CD1c-positive myeloid dendritic cell (primary cell): ENCODE measurements around the gene EYA2.
"Not testable (repeated sequence)": the region's sequence is repeated elsewhere in the genome, so short reads cannot be mapped to it uniquely, and the experiment has no call there.

ENCODE experiments used
- DNase-seq: peaks from one replicate; pipeline ENCODE4 v3.0.0-alpha.2; 2016; ENCODE audit errors: extremely low spot score

EYA2 gene

GRCh38 chr20:46894971-46895905 is 595 bp downstream of the EYA2 start:
- no peak for DNase-seq

- no peak for DNase-seq
Measured at GRCh38 chr20:46895906-46896242, 1.2 kb downstream of the EYA2 start.

DNA sequence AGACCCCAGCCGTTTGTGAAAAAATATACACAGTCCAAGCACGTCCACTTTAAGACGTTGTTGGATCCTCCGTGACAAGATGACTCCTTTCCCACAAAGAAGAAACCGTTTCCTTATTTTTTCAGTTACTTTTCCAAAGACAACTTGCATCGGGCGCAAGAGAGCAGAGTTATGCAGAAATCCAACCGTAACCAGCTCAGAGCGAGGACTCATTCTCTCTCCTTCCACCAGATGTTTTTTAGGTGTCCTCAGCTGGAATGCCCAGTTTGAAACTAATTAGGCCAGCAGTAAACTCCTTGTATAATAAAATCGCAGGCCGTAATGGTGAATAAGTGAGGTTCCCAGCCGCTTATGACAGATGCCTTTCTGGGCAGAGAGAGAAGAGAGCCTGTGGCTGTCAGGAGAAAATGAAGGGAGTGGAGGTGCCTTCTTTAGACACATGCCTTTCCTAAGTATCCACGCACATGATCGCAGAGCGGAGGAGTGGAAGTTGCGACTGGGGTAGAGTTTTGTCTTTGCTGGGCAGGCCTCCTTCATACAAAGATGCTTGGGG is 2.8 kb downstream of the EYA2 start:
- DNase-seq: no peak

GRCh38 chr20:46898423-46898822 is 3.8 kb downstream of the EYA2 start:
- no peak for DNase-seq

- DNase-seq: no peak
Measured at GRCh38 chr20:46899621-46900020, 5.0 kb downstream of the EYA2 start.

DNA sequence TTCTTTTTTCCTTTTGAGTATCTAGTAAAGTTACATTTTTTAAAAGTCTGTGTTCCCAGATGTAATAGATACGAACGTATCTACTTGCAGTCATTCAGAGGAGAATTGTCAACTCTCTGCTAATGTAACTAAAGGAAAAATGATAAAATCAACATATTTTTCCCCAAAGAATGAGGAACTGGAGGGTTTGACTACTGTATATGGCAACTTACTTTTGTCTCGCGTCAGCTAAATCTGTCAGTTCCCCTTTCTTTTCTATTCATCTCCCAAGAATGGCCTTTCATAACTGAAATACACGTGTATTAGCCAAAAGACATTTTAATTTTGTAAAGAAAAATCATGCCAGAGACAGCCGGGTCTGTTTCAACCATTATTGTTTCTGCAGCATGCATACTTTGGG is 5.4 kb downstream of the EYA2 start:
- peak; percentile 22 for DNase-seq

- no peak for DNase-seq
Measured at GRCh38 chr20:46900826-46901225, 6.2 kb downstream of the EYA2 start.

DNA sequence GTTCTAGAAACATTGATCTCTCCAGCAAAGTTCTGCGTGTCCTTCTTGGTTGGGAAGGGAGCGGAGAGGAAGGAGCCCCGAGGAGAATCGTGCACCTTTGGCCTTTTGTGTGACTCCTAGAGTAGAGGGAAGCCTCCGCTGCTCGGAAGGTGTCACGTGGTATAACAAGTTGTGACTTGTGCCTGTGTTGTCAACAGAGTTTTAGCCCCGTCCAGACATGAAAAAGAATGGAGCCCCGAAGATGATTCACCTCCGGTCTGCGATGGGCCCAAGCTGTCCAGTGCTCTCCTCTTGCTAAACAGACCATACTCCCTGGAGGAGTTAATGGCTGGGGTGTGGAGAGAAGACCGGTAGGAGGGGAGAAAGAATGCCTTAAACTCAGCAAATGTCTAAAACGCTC is 7.0 kb downstream of the EYA2 start:
- DNase-seq: no peak

GRCh38 chr20:46903256-46903655 is 8.6 kb downstream of the EYA2 start:
- DNase-seq: no peak

DNA sequence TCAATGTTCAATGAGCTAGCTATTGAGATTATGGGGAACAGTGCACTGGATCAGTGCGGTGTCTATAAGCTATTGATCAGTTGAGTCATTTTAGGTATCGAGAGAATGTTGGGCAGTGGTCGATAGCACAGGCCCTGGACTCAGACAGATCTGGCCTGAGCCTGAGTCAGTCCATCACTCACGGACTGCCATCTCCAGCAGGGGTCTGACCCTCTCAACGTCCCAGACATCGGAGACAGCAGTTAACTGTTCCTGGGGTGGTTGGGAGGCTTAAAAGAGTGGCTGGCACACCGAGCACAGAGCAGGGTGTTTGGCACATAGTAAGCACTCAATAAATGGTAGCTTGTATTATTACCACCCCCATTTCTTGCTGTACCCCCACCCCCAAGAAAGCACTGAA is 9.3 kb downstream of the EYA2 start:
- no peak for DNase-seq

DNA sequence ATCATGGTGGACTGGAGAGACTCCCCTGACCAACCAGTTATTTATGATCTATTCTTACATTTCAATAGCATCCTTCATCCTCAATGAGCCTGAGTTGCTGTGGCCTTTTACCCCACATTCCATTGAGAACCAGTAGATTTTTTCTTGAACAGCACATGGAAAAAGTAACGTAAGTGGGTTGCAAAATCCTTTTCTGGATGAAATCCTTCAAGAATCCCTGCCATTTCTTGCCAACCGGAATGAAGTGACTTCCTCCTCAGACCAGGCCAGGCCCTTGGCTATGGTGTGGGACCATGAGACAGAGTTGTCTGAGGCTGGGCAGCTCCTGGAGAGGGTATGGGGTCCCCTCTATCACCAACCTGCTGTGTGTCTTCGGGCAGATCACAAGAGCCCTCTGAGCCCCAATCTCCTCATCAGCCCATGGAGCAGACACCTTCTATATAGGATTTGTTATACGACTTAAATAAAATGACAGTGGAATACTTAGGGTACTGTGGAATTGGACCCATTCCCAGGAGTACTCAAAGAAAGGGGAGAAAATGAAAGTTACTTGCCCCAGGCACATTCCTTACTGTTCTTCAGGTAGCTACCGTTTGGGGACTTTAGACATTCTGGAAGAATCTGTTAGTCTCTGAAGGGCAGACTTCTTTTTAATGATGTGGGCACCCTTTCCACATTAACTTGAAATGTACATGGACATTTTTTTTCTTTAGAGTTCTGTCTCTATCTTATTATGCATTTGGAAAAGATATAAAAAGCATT is 10.9 kb downstream of the EYA2 start:
- no peak for DNase-seq

GRCh38 chr20:46913329-46914044 is 18.8 kb downstream of the EYA2 start:
- no peak for DNase-seq

DNA sequence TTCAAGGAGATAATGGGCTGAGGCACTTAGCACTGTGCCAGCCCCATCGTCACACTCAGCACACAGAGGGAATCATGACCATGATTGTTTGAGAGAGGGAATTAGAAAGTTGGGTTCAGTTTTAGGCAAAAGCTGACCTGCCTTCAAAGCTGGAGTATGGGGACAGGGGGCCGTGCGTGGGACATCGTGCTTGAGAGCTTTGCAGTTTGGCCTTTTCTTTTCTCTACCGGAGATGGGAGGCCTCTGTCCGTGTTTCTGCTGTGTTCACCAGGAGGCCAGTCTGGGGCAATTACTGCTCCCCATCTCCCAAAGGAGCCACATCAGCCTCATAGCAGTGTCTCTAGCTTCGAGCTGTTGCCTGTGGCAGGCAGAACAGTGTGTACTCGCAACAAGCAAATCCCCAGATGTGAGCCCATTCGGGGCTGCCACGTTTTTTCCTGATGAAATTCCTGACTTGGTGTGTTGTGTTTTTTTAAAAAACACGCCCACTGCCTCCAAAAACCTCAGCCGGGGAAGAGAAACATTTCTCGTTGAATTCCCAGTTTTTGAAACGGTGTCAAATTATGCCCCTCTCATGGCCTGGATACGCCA is 20.2 kb downstream of the EYA2 start:
- no peak for DNase-seq

DNA sequence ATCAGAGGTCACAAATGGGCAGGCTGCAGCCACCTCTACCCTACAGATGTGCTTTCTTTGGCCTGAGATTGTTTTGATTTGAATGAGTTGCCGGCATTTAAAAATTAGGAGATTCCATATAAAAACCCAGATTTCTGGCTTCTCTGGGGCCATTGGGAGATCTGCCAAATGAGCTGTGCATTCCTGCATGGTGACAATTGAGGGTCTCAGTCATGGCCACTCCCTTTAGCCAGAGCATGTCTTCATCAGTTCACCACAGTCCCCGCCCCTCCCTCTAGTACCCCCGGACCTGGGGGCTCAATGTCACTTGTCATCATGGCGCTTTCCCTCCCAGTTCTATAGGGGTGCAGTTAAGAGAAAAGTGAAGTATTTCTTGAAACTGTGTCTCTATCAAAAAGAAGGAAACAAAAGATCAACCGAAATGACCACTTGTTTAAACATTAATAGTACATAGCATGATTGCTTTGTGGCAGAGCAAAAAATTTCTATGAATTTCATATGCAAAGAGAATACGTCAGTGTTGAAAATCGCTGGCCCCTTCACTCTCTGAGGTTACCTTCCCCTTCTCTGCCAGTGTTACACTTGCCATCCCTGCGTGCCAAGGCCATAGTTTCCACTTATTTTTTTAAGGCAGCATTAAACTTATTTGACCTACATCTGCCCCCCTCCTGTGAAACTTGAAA is 21.1 kb downstream of the EYA2 start:
- DNase-seq: no peak

DNA sequence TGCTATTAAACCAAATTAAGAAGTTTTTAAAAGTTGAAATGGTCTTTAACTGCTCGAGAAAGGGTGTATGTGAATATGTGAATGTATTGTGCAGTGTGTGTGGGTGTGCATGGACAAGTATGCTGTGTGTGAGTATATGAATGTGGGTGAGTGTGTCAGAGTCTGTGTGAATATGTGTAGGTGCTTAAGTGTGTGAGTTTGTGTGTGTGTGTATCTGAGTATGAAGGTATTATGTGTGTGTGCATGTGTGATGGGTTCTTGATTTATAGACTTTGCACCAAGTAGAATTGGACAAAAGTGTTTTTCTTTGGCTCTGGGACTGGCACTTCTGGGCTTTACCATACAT is 21.6 kb downstream of the EYA2 start:
- DNase-seq: no peak

DNA sequence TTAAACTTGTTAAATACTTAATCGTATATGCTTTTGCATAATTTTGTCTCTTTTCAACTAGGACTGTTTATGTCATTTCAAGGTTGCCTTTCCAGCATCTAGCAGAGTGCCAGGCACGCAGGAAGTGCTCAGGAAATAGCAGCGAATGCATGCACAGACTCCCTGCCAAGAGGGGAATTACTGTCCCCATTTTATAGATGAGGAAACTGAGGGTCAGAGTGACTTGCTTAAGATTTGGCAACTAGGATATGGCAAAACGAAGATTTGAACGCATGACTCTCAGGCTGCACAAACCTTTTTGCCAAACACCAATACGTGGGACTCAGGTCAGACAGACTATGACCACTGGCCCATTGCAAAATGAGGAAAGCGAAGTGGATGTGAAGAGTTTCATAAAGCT is 22.5 kb downstream of the EYA2 start:
- DNase-seq: no peak

DNA sequence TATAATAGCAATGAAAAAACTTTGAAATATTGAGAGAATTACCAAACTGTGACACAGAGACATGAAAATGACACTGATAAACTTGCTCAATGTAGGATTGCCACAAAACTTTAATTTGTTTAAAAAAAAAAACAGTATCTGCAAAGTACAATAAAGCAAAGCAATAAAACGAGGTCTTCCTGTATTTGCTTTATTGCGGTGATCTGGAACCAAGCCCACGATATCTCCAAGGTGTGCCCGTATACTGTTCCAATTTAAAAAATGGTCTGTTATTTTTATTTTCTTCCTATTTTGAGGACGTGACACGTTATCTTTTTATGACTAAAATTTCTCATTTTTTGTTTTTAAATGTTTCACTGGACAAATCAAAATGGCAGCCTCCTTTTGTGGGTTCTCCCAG is 25.5 kb downstream of the EYA2 start:
- no peak for DNase-seq

GRCh38 chr20:46922841-46923240 is 28.2 kb downstream of the EYA2 start:
- DNase-seq: not testable (repeated sequence)

DNA sequence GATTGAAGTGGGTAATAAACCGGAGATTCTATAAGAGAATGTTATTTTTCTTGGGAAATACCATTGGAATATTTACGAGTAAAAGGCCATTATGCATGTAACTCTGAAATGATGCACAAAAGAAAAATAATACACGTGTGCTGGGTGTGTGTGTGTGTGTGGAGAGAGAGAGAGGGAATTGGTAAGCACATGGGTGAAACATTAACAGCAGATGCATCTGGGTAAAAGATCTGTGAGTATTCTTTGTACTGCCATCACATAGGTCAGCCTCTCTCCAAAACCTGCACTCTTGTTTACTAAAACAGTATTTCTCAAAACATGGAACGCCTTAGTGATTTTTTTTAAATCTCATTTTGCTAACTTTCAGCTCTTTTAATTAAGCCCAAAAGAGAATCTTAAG is 28.9 kb downstream of the EYA2 start:
- no peak for DNase-seq

- DNase-seq: no peak
Measured at GRCh38 chr20:46928580-46929132, 34.0 kb downstream of the EYA2 start.

GRCh38 chr20:46929902-46930301 is 35.3 kb downstream of the EYA2 start:
- DNase-seq: no peak
